Hematopoietic multipotent progenitor cell treated with erythropoietin and hydrocortisone succinate and interleukin-3 and kit ligand, for 15 days (in vitro differentiated cells): ENCODE data around the gene MFSD6L.

ENCODE experiments used
- DNase-seq: peaks from one replicate; pipeline ENCODE4 v3.0.0-alpha.2; 2015; ENCODE audit warnings: low spot score

MFSD6L gene

GRCh38 chr17:8798846-8799569 lies at the start of gene MFSD6L:
Gene MFSD6L, minus strand, starts transcription at chr17:8799365. Its CDS starts 245 bp downstream, at chr17:8799120.
- no peak for DNase-seq

- DNase-seq, result no peak
Observed at GRCh38 chr17:8847891-8848290, 48.7 kb upstream of the MFSD6L start.

GRCh38 chr17:8846768-8847211 lies 47.6 kb upstream of the MFSD6L start:
- peak; percentile 4 for DNase-seq

- no peak for DNase-seq
Observed at GRCh38 chr17:8844229-8845218, 45.4 kb upstream of the MFSD6L start.

GRCh38 chr17:8843344-8843743 lies 44.2 kb upstream of the MFSD6L start:
- no peak for DNase-seq

- no peak for DNase-seq
Observed at GRCh38 chr17:8841844-8842243, 42.7 kb upstream of the MFSD6L start.

GRCh38 chr17:8839410-8839935 lies 40.3 kb upstream of the MFSD6L start:
- no peak for DNase-seq

- DNase-seq, result no peak
Observed at GRCh38 chr17:8838551-8839095, 39.5 kb upstream of the MFSD6L start.

- DNase-seq, result no peak
Observed at GRCh38 chr17:8837563-8838075, 38.5 kb upstream of the MFSD6L start.

- no peak for DNase-seq
Observed at GRCh38 chr17:8836821-8837562, 37.8 kb upstream of the MFSD6L start.

- DNase-seq, result no peak
Observed at GRCh38 chr17:8835631-8836364, 36.6 kb upstream of the MFSD6L start.

- DNase-seq, result no peak
Observed at GRCh38 chr17:8835106-8835505, 35.9 kb upstream of the MFSD6L start.

- peak; percentile 14 for DNase-seq
Observed at GRCh38 chr17:8832711-8833352, 33.7 kb upstream of the MFSD6L start.

- no peak for DNase-seq
Observed at GRCh38 chr17:8831234-8831849, 32.2 kb upstream of the MFSD6L start.

- DNase-seq, result no peak
Observed at GRCh38 chr17:8830141-8830540, 31.0 kb upstream of the MFSD6L start.

GRCh38 chr17:8829036-8829941 lies 30.1 kb upstream of the MFSD6L start:
- no peak for DNase-seq

- DNase-seq, result no peak
Observed at GRCh38 chr17:8828517-8828875, 29.3 kb upstream of the MFSD6L start.

- DNase-seq, result no peak
Observed at GRCh38 chr17:8826808-8827435, 27.8 kb upstream of the MFSD6L start.
